H9 (cell line): ENCODE measurements around the gene ABCA6. TPM values are rescaled to one million over a fixed set of nuclear protein-coding genes. Genes with fewer than 3 reads are reported as not detected.

Experiments
- DNase-seq: peaks from one replicate; pipeline ENCODE4 v3.0.0-alpha.2; 2017
- H2AFZ ChIP-seq: one replicate; pipeline ENCODE4 v1.6.1; 2013; ENCODE audit warnings: mild to moderate bottlenecking, low read length, control low read depth, moderate library complexity
- H2AK5ac ChIP-seq: 2 replicates; pipeline ENCODE4 v1.6.1; 2013; ENCODE audit warnings: low read length, control low read depth, mixed read lengths; ENCODE audit not compliant: insufficient read length
- H2BK120ac ChIP-seq: one replicate; pipeline ENCODE4 v1.6.1; 2013; ENCODE audit warnings: low read depth, mild to moderate bottlenecking, low read length, control low read depth, inconsistent platforms; ENCODE audit not compliant: poor library complexity, severe bottlenecking
- H2BK12ac ChIP-seq: 2 replicates; pipeline ENCODE4 v1.6.1; 2013; ENCODE audit warnings: low read length, control low read depth, mixed read lengths, low read depth; ENCODE audit not compliant: insufficient read length
- H2BK15ac ChIP-seq: 2 replicates; pipeline ENCODE4 v1.6.1; 2013; ENCODE audit warnings: low read depth, low read length, control low read depth
- H2BK20ac ChIP-seq: one replicate; pipeline ENCODE4 v1.6.1; 2013; ENCODE audit warnings: low read depth, mild to moderate bottlenecking, low read length, control low read depth, inconsistent platforms; ENCODE audit not compliant: poor library complexity, severe bottlenecking
- H2BK5ac ChIP-seq: 2 replicates; pipeline ENCODE4 v1.6.1; 2013; ENCODE audit warnings: low read length, control low read depth, mixed read lengths; ENCODE audit not compliant: insufficient read length
- H3K14ac ChIP-seq: 2 replicates; pipeline ENCODE4 v1.6.1; 2013; ENCODE audit warnings: low read length, control low read depth; ENCODE audit not compliant: insufficient read depth
- H3K18ac ChIP-seq: 2 replicates; pipeline ENCODE4 v1.6.1; 2013; ENCODE audit warnings: low read depth, mild to moderate bottlenecking, mixed read lengths, low read length, control low read depth; ENCODE audit not compliant: insufficient read length
- H3K23ac ChIP-seq: 2 replicates; pipeline ENCODE4 v1.6.1; 2013; ENCODE audit warnings: low read length, control low read depth, mixed read lengths, low read depth; ENCODE audit not compliant: insufficient read length
- H3K23me2 ChIP-seq: 2 replicates; pipeline ENCODE4 v1.6.1; 2013; ENCODE audit warnings: low read depth, mild to moderate bottlenecking, mixed read lengths, low read length, control low read depth; ENCODE audit not compliant: insufficient read length, poor library complexity, severe bottlenecking
- H3K27ac ChIP-seq: 2 replicates; pipeline ENCODE4 v1.5.1; 2013; ENCODE audit warnings: low read length, control low read depth, mixed read lengths, low read depth; ENCODE audit not compliant: insufficient read length
- H3K27me3 ChIP-seq: 2 replicates; pipeline ENCODE4 v1.6.1; 2013; ENCODE audit warnings: low read length, control low read depth, inconsistent platforms; ENCODE audit not compliant: insufficient read depth
- H3K4ac ChIP-seq: 2 replicates; pipeline ENCODE4 v1.6.1; 2013; ENCODE audit warnings: low read depth, mild to moderate bottlenecking, control low read depth, inconsistent platforms, low read length, moderate library complexity
- H3K4me1 ChIP-seq: 2 replicates; pipeline ENCODE4 v1.6.1; 2013; ENCODE audit warnings: low read length, control low read depth, inconsistent platforms; ENCODE audit not compliant: insufficient read depth
- H3K4me2 ChIP-seq: 2 replicates; pipeline ENCODE4 v1.6.1; 2013; ENCODE audit warnings: low read length, control low read depth, mixed read lengths; ENCODE audit not compliant: insufficient read length, insufficient read depth
- H3K56ac ChIP-seq: 2 replicates; pipeline ENCODE4 v1.6.1; 2013; ENCODE audit warnings: low read depth, mild to moderate bottlenecking, mixed read lengths, low read length, control low read depth; ENCODE audit not compliant: insufficient read length
- H3K79me1 ChIP-seq: 2 replicates; pipeline ENCODE4 v1.6.1; 2013; ENCODE audit warnings: low read depth, mild to moderate bottlenecking, moderate library complexity, low read length, control low read depth, inconsistent platforms; ENCODE audit not compliant: insufficient read depth, poor library complexity, severe bottlenecking
- H3K79me2 ChIP-seq: 2 replicates; pipeline ENCODE4 v1.6.1; 2013; ENCODE audit warnings: low read length, control low read depth, inconsistent platforms; ENCODE audit not compliant: insufficient read depth
- H3K9ac ChIP-seq: 2 replicates; pipeline ENCODE4 v1.6.1; 2013; ENCODE audit warnings: low read length, control low read depth, mixed read lengths; ENCODE audit not compliant: insufficient read length; ENCODE audit errors: extremely low read depth
- H3K9me3 ChIP-seq: one replicate; pipeline ENCODE4 v1.6.1; 2013; ENCODE audit warnings: low read depth, low read length, inconsistent platforms; ENCODE audit not compliant: control insufficient read depth
- H3T11ph ChIP-seq: one replicate; pipeline ENCODE4 v1.6.1; 2013; ENCODE audit warnings: mild to moderate bottlenecking, low read length, control low read depth, inconsistent platforms
- H4K20me1 ChIP-seq: one replicate; pipeline ENCODE4 v1.6.1; 2013; ENCODE audit not compliant: control insufficient read depth, insufficient read length, insufficient read depth
- H4K5ac ChIP-seq: 2 replicates; pipeline ENCODE4 v1.6.1; 2013; ENCODE audit warnings: low read depth, mild to moderate bottlenecking, mixed read lengths, low read length, control low read depth; ENCODE audit not compliant: insufficient read length
- H4K8ac ChIP-seq: replicated peaks from 2 replicates; pipeline ENCODE4 v1.6.1; 2013; ENCODE audit warnings: low read length, control low read depth, mixed read lengths, low read depth; ENCODE audit not compliant: insufficient read length
- H4K91ac ChIP-seq: 2 replicates; pipeline ENCODE4 v1.6.1; 2013; ENCODE audit warnings: low read depth, mild to moderate bottlenecking, moderate library complexity, mixed read lengths, low read length, control low read depth; ENCODE audit not compliant: insufficient read length
- H3K27ac Mint-ChIP-seq, 3 experiments: 2 replicates in 2 of 3; 3 replicates in 1 of 3; pipeline ENCODE4 v1.8.0; 2020 to 2021; ENCODE audit warnings: mixed read lengths in 3 of 3, mild to moderate bottlenecking in 1 of 3, moderate library complexity in 1 of 3
- H3K27me3 Mint-ChIP-seq: 2 replicates; pipeline ENCODE4 v1.8.0; 2021; ENCODE audit warnings: low read depth, mild to moderate bottlenecking, moderate library complexity, mixed read lengths
- H3K36me3 Mint-ChIP-seq, 3 experiments: 2 replicates in 2 of 3; 3 replicates in 1 of 3; pipeline ENCODE4 v1.8.0; 2020 to 2021; ENCODE audit warnings: low read depth in 3 of 3, mixed read lengths in 3 of 3; ENCODE audit not compliant: insufficient read depth in 1 of 3
- H3K4me1 Mint-ChIP-seq, 2 experiments: 2 replicates each; pipeline ENCODE4 v1.8.0; 2020; ENCODE audit warnings: mixed read lengths in 2 of 2
- H3K4me3 Mint-ChIP-seq, 2 experiments: 2 replicates in 1 of 2; 3 replicates in 1 of 2; pipeline ENCODE4 v1.8.0; 2020 to 2021; ENCODE audit warnings: mild to moderate bottlenecking in 2 of 2, mixed read lengths in 2 of 2, moderate library complexity in 1 of 2
- H3K9me3 Mint-ChIP-seq, 2 experiments: 2 replicates in 1 of 2; 3 replicates in 1 of 2; pipeline ENCODE4 v1.8.0; 2020; ENCODE audit warnings: mild to moderate bottlenecking in 2 of 2, mixed read lengths in 2 of 2, moderate library complexity in 1 of 2
- WGBS: extraction: QIAGEN DNeasy Blood & Tissue Kit; methylation state at CpG from one replicate; pipeline ENCODE4 v1.1.7; 2013; ENCODE audit warnings: missing lambda C conversion rate, low lambda C conversion rate, mixed read lengths; ENCODE audit not compliant: insufficient read length; ENCODE audit errors: extremely low coverage; 5-methylcytosine and 5-hydroxymethylcytosine counted together
- total RNA-seq: library from RNA; stranded (reverse); gene quantifications from 2 replicates; pipeline ENCODE4 v1.2.1, GENCODE V29; 2021
- TF ChIP-seq, protein P1 (sequence below): fragments of 200-600 bp; sonication (generic); conservative IDR thresholded peaks from 3 replicates; pipeline ENCODE4 v1.8.0; 2021; ENCODE audit warnings: antibody characterized with exemption, mild to moderate bottlenecking

Gene ABCA6
- total RNA-seq, 1 experiment from 2014 or later = not detected

DNA sequence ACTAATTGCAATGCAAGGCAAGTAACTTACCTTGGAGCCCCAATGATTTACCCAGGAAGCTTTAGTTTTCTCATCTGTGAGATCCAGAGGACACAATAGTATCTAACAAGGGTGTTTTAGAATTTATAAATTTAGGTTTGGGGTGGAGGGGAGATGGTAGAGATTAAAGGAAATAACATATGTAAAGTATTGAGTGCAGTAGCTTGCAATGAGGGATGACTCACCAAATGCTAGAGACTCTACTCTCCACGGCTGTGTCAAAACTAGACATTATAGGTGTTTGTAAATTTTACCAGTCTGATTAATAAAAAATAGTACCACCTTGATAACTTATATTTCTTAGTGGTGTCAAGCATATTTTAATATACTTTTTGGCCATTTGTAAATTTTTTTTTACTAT is 77.2 kb downstream of the ABCA6 start:
- H3K9me3 Mint-ChIP-seq = no peaks in the 10 kb centered on the region
- H2AFZ ChIP-seq = no peak overlapping the region
- no peak overlapping the region for H3K56ac ChIP-seq
- no peak overlapping the region for H4K5ac ChIP-seq
- H2BK120ac ChIP-seq = no peak overlapping the region
- H3K4me1 ChIP-seq = no peaks in the 10 kb centered on the region
- no peak overlapping the region for H2BK20ac ChIP-seq
- WGBS = no CpG with 5 or more reads among the region's 1 CpG
- H3K36me3 Mint-ChIP-seq = no peaks in the 10 kb centered on the region
- H3K23ac ChIP-seq = no peak overlapping the region
- H3T11ph ChIP-seq = no peak overlapping the region
- TF ChIP-seq, protein P1, sequence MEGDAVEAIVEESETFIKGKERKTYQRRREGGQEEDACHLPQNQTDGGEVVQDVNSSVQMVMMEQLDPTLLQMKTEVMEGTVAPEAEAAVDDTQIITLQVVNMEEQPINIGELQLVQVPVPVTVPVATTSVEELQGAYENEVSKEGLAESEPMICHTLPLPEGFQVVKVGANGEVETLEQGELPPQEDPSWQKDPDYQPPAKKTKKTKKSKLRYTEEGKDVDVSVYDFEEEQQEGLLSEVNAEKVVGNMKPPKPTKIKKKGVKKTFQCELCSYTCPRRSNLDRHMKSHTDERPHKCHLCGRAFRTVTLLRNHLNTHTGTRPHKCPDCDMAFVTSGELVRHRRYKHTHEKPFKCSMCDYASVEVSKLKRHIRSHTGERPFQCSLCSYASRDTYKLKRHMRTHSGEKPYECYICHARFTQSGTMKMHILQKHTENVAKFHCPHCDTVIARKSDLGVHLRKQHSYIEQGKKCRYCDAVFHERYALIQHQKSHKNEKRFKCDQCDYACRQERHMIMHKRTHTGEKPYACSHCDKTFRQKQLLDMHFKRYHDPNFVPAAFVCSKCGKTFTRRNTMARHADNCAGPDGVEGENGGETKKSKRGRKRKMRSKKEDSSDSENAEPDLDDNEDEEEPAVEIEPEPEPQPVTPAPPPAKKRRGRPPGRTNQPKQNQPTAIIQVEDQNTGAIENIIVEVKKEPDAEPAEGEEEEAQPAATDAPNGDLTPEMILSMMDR = no peak
- no peak overlapping the region for H2BK15ac ChIP-seq
- no peak overlapping the region for H2BK12ac ChIP-seq
- no peak overlapping the region for H3K4me2 ChIP-seq
- H3K14ac ChIP-seq = no peak overlapping the region
- no peak for DNase-seq
- no peak overlapping the region for H3K4me3 Mint-ChIP-seq
- H3K79me2 ChIP-seq = no peaks in the 10 kb centered on the region
- no peaks in the 10 kb centered on the region for H3K27me3 Mint-ChIP-seq
- no peaks in the 10 kb centered on the region for H4K20me1 ChIP-seq
- no peaks in the 10 kb centered on the region for H3K23me2 ChIP-seq
- no peak overlapping the region for H3K9ac ChIP-seq
- no peak overlapping the region for H4K8ac ChIP-seq
- H2AK5ac ChIP-seq = no peak overlapping the region
- no peaks in the 10 kb centered on the region for H3K9me3 ChIP-seq
- H3K79me1 ChIP-seq = no peaks in the 10 kb centered on the region
- H3K4me1 Mint-ChIP-seq = peaks cover 7 to 10% of the 10 kb centered on the region in 2 experiments
- H3K4ac ChIP-seq = no peak overlapping the region
- H3K27me3 ChIP-seq = no peaks in the 10 kb centered on the region
- H3K27ac ChIP-seq = no peak overlapping the region
- H4K91ac ChIP-seq = no peak overlapping the region
- no peak overlapping the region for H2BK5ac ChIP-seq
- H3K18ac ChIP-seq = no peak overlapping the region
- no peak overlapping the region for H3K27ac Mint-ChIP-seq
